Uterus (tissue), 4 donors: ENCODE measurements around the gene STEAP1. TPM values are rescaled to one million over a fixed set of nuclear protein-coding genes. Genes with fewer than 3 reads are reported as not detected.
"Not testable (repeated sequence)": the region's sequence is repeated elsewhere in the genome, so short reads cannot be mapped to it uniquely, and the experiment has no call there.

Experiments used
- DNase-seq, 2 donors: peaks; one replicate each; pipeline ENCODE4 v3.0.0-alpha.2; 2019 to 2020
- H3K27ac ChIP-seq, 2 donors: fragments of 200-600 bp; sonication (generic); 1 replicate in 1 of 2; 2 replicates in 1 of 2; pipeline ENCODE4 v1.5.1; 2016 to 2018
- H3K27me3 ChIP-seq, 2 donors: fragments of 200-600 bp; sonication (generic); one replicate each; pipeline ENCODE4 v1.5.1; 2018 to 2019; ENCODE audit warnings: control low read depth in 1 of 2
- H3K36me3 ChIP-seq, 2 donors: fragments of 200-600 bp; sonication (generic); one replicate each; pipeline ENCODE4 v1.5.1; 2019; ENCODE audit warnings: control low read depth in 1 of 2
- H3K4me1 ChIP-seq, 2 donors: fragments of 200-600 bp; sonication (generic); one replicate each; pipeline ENCODE4 v1.5.1; 2018 to 2019; ENCODE audit warnings: control low read depth in 1 of 2
- H3K4me3 ChIP-seq, 2 donors: fragments of 200-600 bp; sonication (generic); 1 replicate in 1 of 2; 2 replicates in 1 of 2; pipeline ENCODE4 v1.5.1; 2018 to 2019; ENCODE audit warnings: mild to moderate bottlenecking in 1 of 2
- H3K9me3 ChIP-seq, 2 donors: fragments of 200-600 bp; sonication (generic); one replicate each; pipeline ENCODE4 v1.5.1; 2019; ENCODE audit warnings: control low read depth in 1 of 2
- POLR2A ChIP-seq, 2 donors: fragments of 450-650 bp; IDR thresholded peaks; one replicate each; pipeline ENCODE4 v1.6.1; 2016; ENCODE audit warnings: antibody characterized with exemption in 2 of 2, mild to moderate bottlenecking in 1 of 2, moderate library complexity in 1 of 2
- intact Hi-C: fragments of 100-400 bp; cut with DNase I; formaldehyde crosslinking; loops from one replicate; pipeline ENCODE4 v1.15.1; 2023; ENCODE audit warnings: low total_unique reads
- total RNA-seq, 4 donors: library from RNA; depleted of rRNA in 3 of 4; stranded (reverse); fragments of >200 nt in 3 of 4; gene quantifications; one replicate each; pipeline versions ENCODE4 v1.1.0 to v1.2.4, GENCODE V29; 2014 to 2023
- TF ChIP-seq, protein P1 (sequence below), 4 experiments: fragments of 200-600 bp in 2 of 4; fragments of 450-650 bp in 2 of 4; sonication (generic) in 2 of 4; IDR thresholded peaks; one replicate each; pipeline ENCODE4 v1.5.1; 2016 to 2019; ENCODE audit warnings: antibody characterized with exemption in 4 of 4, mild to moderate bottlenecking in 2 of 4, moderate library complexity in 1 of 4
- donor health status: DM: yes; HTN: yes; CAD: no.

The STEAP1 gene
- total RNA-seq, 4 donors from 2014 or later = 0.77 to 9.4 (median 6.2) TPM

DNA sequence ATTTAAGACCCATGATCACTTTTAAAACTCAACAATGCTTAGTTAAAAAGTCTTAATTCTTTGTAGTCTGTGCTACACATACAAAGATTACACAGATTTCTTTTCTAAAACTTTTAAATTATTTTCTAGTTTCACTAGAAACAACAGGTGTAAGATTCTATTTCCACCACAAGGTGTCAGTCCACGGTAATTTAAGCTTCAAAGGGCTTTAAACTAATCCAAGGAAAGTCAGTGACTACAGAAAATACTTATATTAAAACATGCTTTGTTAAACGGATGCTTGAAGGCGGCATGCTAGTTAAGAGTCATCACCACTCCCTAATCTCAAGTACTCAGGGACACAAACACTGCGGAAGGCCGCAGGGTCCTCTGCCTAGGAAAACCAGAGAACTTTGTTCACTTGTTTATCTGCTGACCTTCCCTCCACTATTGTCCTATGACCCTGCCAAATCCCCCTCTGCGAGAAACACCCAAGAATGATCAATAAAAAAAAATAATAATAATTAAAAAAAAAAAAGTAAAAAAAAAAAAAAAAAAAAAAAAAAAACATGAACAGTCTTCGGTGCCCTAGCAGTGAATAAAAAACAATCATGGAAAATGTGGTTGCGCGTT is 1.5 kb upstream of the STEAP1 start:
- intact Hi-C loops = loop anchor here (10.0 kb wide), 1 partner anchor 112 kb away; no protein-coding TSS in a partner anchor
- H3K27me3 ChIP-seq, H3K4me1 ChIP-seq, H3K27ac ChIP-seq, H3K9me3 ChIP-seq, H3K36me3 ChIP-seq, H3K4me3 ChIP-seq, DNase-seq: not testable (repeated sequence)
- TF ChIP-seq, protein P1, sequence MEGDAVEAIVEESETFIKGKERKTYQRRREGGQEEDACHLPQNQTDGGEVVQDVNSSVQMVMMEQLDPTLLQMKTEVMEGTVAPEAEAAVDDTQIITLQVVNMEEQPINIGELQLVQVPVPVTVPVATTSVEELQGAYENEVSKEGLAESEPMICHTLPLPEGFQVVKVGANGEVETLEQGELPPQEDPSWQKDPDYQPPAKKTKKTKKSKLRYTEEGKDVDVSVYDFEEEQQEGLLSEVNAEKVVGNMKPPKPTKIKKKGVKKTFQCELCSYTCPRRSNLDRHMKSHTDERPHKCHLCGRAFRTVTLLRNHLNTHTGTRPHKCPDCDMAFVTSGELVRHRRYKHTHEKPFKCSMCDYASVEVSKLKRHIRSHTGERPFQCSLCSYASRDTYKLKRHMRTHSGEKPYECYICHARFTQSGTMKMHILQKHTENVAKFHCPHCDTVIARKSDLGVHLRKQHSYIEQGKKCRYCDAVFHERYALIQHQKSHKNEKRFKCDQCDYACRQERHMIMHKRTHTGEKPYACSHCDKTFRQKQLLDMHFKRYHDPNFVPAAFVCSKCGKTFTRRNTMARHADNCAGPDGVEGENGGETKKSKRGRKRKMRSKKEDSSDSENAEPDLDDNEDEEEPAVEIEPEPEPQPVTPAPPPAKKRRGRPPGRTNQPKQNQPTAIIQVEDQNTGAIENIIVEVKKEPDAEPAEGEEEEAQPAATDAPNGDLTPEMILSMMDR (IDR thresholded peaks at IDR 0.05) = peak; percentile 49 to 69 (median 52)

DNA sequence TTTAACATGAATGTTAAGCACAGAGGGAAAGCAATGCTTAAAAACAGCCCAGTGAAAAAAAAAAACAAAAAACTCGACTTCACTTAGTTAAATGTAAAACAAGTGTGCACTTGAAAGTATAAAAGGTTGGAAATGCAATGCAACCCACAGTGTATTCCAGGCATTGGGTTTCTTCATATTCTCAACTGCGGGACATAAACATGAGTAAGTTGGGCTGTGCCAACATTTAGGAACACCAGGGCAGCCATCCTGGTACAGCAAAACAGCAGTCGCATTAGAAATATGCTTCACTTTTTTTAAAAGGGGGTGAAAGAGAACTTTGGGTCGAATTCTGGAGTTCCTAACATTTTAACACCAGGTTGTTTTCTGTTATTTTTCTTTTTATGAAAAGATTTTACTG is 937 bp downstream of the STEAP1 start:
- no peak for DNase-seq
- no peak overlapping the region for H3K27ac ChIP-seq
- intact Hi-C loops = loop anchor here (10.0 kb wide), 1 partner anchor 110 kb away; no protein-coding TSS in a partner anchor
- no peaks in the 10 kb centered on the region for H3K9me3 ChIP-seq
- TF ChIP-seq, protein P1 (IDR thresholded peaks at IDR 0.05) = no peak
- no peak for TF ChIP-seq POLR2A (IDR thresholded peaks at IDR 0.05)
- H3K36me3 ChIP-seq = no peaks in the 10 kb centered on the region
- H3K4me3 ChIP-seq = no peak overlapping the region
- H3K27me3 ChIP-seq = no peaks in the 10 kb centered on the region
- H3K4me1 ChIP-seq = no peaks in the 10 kb centered on the region

DNA sequence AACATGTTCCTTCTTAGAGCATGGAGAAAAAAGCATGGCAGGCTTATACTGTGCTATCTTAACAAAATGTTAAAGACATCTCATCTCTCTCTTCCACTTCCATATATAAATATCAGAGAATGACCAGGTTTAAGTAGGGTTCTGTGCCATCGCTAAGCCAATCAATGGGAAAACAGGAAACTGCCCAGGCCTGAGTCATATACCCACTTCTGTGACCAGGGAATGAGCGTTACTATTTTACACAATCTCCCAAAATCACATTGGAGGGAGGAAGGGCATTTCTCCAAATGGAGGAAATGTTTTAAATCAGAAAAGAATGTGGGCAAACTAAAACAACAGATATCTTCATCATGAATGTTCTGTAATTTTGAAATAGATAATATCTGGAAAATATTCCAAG is 3.1 kb downstream of the STEAP1 start:
- not testable (repeated sequence) for H3K9me3 ChIP-seq, H3K4me3 ChIP-seq, H3K36me3 ChIP-seq, H3K27me3 ChIP-seq, H3K27ac ChIP-seq, DNase-seq, H3K4me1 ChIP-seq
- intact Hi-C loops = loop anchor here (10.0 kb wide), 1 partner anchor 107 kb away; no protein-coding TSS in a partner anchor

DNA sequence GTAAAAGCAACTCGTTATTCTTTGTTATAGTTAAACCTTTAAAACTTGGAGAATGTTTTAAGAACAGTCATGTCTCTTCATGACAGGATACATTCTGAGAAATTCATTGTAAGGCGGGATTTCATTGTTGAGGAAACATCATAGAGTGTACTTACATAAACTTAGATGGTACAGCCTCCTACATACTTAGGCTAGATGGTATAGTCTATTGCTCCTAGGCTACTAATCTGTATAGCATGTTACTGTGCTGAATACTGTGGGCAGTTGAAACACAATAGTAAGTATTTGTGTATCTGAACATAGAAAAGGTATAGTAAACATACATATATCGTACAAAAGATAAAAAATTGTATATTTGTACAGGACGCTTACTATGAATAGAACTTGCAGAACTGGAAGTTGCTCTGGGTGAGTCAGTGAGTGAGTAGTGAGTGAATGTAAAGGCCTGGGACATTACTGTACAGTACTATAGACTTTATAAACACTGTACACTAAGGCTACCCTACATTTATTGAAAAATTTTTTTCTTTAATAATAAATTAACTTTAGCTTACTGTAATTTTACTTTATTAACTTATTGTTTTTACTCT is 3.6 kb downstream of the STEAP1 start:
- H3K4me1 ChIP-seq, H3K27ac ChIP-seq, H3K36me3 ChIP-seq, H3K4me3 ChIP-seq, H3K27me3 ChIP-seq, H3K9me3 ChIP-seq, DNase-seq: not testable (repeated sequence)
- intact Hi-C loops = loop anchor here (10.0 kb wide), 1 partner anchor 107 kb away; no protein-coding TSS in a partner anchor

DNA sequence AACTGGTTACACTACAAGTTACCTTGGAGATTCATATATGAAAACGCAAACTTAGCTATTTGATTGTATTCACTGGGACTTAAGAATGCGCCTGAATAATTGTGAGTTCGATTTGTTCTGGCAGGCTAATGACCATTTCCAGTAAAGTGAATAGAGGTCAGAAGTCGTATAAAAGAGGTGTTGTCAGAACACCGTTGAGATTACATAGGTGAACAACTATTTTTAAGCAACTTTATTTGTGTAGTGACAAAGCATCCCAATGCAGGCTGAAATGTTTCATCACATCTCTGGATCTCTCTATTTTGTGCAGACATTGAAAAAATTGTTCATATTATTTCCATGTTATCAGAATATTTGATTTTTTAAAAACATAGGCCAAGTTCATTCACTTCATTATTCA is 9.3 kb downstream of the STEAP1 start:
- H3K4me1 ChIP-seq = no peaks in the 10 kb centered on the region
- intact Hi-C loops = no loop called here
- TF ChIP-seq, protein P1 (IDR thresholded peaks at IDR 0.05) = no peak
- TF ChIP-seq POLR2A (IDR thresholded peaks at IDR 0.05) = no peak
- H3K9me3 ChIP-seq = no peaks in the 10 kb centered on the region
- no peaks in the 10 kb centered on the region for H3K36me3 ChIP-seq
- no peaks in the 10 kb centered on the region for H3K27me3 ChIP-seq
- H3K4me3 ChIP-seq = no peak overlapping the region
- DNase-seq = no peak
- H3K27ac ChIP-seq = no peak overlapping the region

DNA sequence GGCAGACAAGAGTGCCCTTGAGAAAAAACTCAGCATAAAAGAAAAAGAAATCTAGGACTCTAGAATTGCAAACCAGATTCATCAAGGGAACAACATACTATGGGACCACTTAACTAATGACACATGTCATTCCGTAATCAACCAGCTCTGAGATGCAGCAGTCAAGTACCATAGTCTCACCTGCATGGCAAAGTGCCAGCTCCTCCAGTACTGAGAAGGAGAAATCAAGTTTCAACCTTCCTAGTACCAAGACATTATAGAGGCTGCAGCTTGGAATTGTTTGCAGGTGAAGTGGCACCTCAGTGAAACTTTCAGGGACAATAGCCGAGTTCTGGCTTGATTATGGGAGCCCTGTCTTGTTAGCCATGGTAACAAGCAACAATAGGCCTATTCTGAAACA is 11.5 kb downstream of the STEAP1 start:
- DNase-seq = no peak
- no peaks in the 10 kb centered on the region for H3K4me1 ChIP-seq
- no peak overlapping the region for H3K27ac ChIP-seq
- no peaks in the 10 kb centered on the region for H3K36me3 ChIP-seq
- H3K9me3 ChIP-seq = no peaks in the 10 kb centered on the region
- TF ChIP-seq, protein P1 (IDR thresholded peaks at IDR 0.05) = no peak
- no peak overlapping the region for H3K4me3 ChIP-seq
- intact Hi-C loops = no loop called here
- no peaks in the 10 kb centered on the region for H3K27me3 ChIP-seq
